Measurements from ENCODE around the gene ZBTB7A. TPM values are rescaled to one million over a fixed set of nuclear protein-coding genes. Genes with fewer than 3 reads are reported as not detected.
A peak's percentile ranks its signal among the peaks of the same experiment; 100 is the strongest.

The ZBTB7A gene
- 10 to 100 TPM; 46.6 TPM for total RNA-seq

- peaks cover 11% of the 10 kb centered on the region for H3K36me3 Mint-ChIP-seq (ENCODE audit: low read depth)
- intact Hi-C loops (cut with micrococcal nuclease), result no loop called here
- peak within 1 kb of the TSS; percentile 79 for H3K27ac Mint-ChIP-seq
- ATAC-seq (peak; percentile 35), DNase-seq (peak; percentile 91)
- ChIA-PET CTCF (interaction anchor here (0.7 kb wide), 1 partner anchor 17 kb away, joined by 3 read pairs; no protein-coding TSS in a partner anchor), POLR2A (interaction anchor here (1.3 to 1.4 kb wide), 2 partner anchors 37 to 82 kb away, joined by 5 read pairs; partner anchors contain the start of gene EEF2)
- H3K4me3 Mint-ChIP-seq, result peak within 1 kb of the TSS; percentile 76
- no peaks in the 10 kb centered on the region for H3K9me3 Mint-ChIP-seq
- H3K4me1 Mint-ChIP-seq (ENCODE audit: low read depth), result peaks cover 33% of the 10 kb centered on the region
- no peak for TF ChIP-seq CTCF (IDR thresholded peaks at IDR 0.05)
- no peaks in the 10 kb centered on the region for H3K27me3 Mint-ChIP-seq
Observed at GRCh38 chr19:4066682-4067395, at the start of gene ZBTB7A. TSS of gene ZBTB7A (minus strand) at chr19:4066899. CDS start at chr19:4055232, 11,667 bp downstream.

GRCh38 chr19:4115818-4116385 lies 49.2 kb upstream of the ZBTB7A start:
- no peaks in the 10 kb centered on the region for H3K9me3 Mint-ChIP-seq
- H3K27ac Mint-ChIP-seq, result peak overlapping the region; percentile 73
- H3K27me3 Mint-ChIP-seq, result no peaks in the 10 kb centered on the region
- no peak for TF ChIP-seq CTCF (IDR thresholded peaks at IDR 0.05)
- POLR2A ChIA-PET, result interaction anchor here (1.2 to 1.4 kb wide), 3 partner anchors 11 to 86 kb away, joined by 3 to 10 read pairs (median 5); no protein-coding TSS in a partner anchor
- H3K4me3 Mint-ChIP-seq, result no peak overlapping the region
- peak; percentile 74 for ATAC-seq
- H3K4me1 Mint-ChIP-seq (ENCODE audit: low read depth), result peaks cover 31% of the 10 kb centered on the region
- intact Hi-C loops (cut with micrococcal nuclease), result loop anchor here (5.0 kb wide), 1 partner anchor 129 kb away; the partner anchor contains the start of gene EEF2
- peak; percentile 73 for DNase-seq
- peaks cover 27% of the 10 kb centered on the region for H3K36me3 Mint-ChIP-seq (ENCODE audit: low read depth)
- CTCF ChIA-PET, result interaction anchor here (0.7 to 3.4 kb wide), 3 partner anchors 19 to 128 kb away, joined by 3 to 16 read pairs (median 7); no protein-coding TSS in a partner anchor

GRCh38 chr19:4115050-4115817 lies 48.5 kb upstream of the ZBTB7A start:
- ATAC-seq, result peak; percentile 96
- intact Hi-C loops (cut with micrococcal nuclease), result loop anchor here (5.0 kb wide), 1 partner anchor 128 kb away; the partner anchor contains the start of gene EEF2
- no peaks in the 10 kb centered on the region for H3K27me3 Mint-ChIP-seq
- ChIA-PET CTCF (interaction anchor here (0.8 to 3.4 kb wide), 4 partner anchors 10 to 127 kb away, joined by 3 to 16 read pairs (median 6); no protein-coding TSS in a partner anchor), POLR2A (interaction anchor here (0.5 to 1.4 kb wide), 4 partner anchors 11 to 265 kb away, joined by 3 to 10 read pairs (median 4); no protein-coding TSS in a partner anchor)
- peak; percentile 85 for DNase-seq
- H3K4me3 Mint-ChIP-seq, result peak overlapping the region; percentile 8
- H3K36me3 Mint-ChIP-seq (ENCODE audit: low read depth), result peaks cover 34% of the 10 kb centered on the region
- peaks cover 36% of the 10 kb centered on the region for H3K4me1 Mint-ChIP-seq (ENCODE audit: low read depth)
- H3K9me3 Mint-ChIP-seq, result no peaks in the 10 kb centered on the region
- peak overlapping the region; percentile 73 for H3K27ac Mint-ChIP-seq
- TF ChIP-seq CTCF (IDR thresholded peaks at IDR 0.05), result no peak

GRCh38 chr19:4114181-4114580 lies 47.5 kb upstream of the ZBTB7A start:
- Mint-ChIP-seq H3K27me3 (no peaks in the 10 kb centered on the region), H3K4me1 (ENCODE audit: low read depth) (peaks cover 46% of the 10 kb centered on the region), H3K27ac (peak overlapping the region; percentile 55), H3K36me3 (ENCODE audit: low read depth) (peaks cover 44% of the 10 kb centered on the region), H3K4me3 (no peak overlapping the region), H3K9me3 (no peaks in the 10 kb centered on the region)
- ATAC-seq (no peak), DNase-seq (no peak)
- ChIA-PET POLR2A (interaction anchor here (0.7 to 1.4 kb wide), 2 partner anchors 53 to 87 kb away, joined by 3 read pairs; no protein-coding TSS in a partner anchor), CTCF (interaction anchor here (1.0 to 3.4 kb wide), 4 partner anchors 9 to 126 kb away, joined by 4 to 16 read pairs (median 6); no protein-coding TSS in a partner anchor)
- intact Hi-C loops (cut with micrococcal nuclease), result no loop called here
- no peak for TF ChIP-seq CTCF (IDR thresholded peaks at IDR 0.05)

All from activated CD8-positive, alpha-beta T cell treated with anti-CD3 and anti-CD28 coated beads for 36 hours (primary cell).